ENCODE results near the gene FOXRED1. TPM values are rescaled to one million over a fixed set of nuclear protein-coding genes. Genes with fewer than 3 reads are reported as not detected.

The FOXRED1 gene
- total and polyA plus RNA-seq, 2 of the 4 experiments (the other 2 are of a cell fraction) = 15.1 to 28.3 TPM

- no peak overlapping the region for H2AK5ac ChIP-seq (ENCODE audit: low read depth, low read length)
- H3K9me1 ChIP-seq (ENCODE audit: insufficient read depth, low read length) = peaks cover 13% of the 10 kb centered on the region
- H2BK15ac ChIP-seq (ENCODE audit: low read depth, low read length) = no peak overlapping the region
- no peak overlapping the region for H2BK120ac ChIP-seq (ENCODE audit: low read depth, low read length)
- H3K18ac ChIP-seq (ENCODE audit: low read depth, low read length) = no peak overlapping the region
- no peak for TF ChIP-seq CHD1 (IDR thresholded peaks at IDR 0.05; ENCODE audit: low read depth, low read length)
- no peak for TF ChIP-seq POLR2A (IDR thresholded peaks at IDR 0.05; ENCODE audit: low read depth, low read length)
- TF ChIP-seq MAFK (IDR thresholded peaks at IDR 0.05; ENCODE audit: low read depth, low read length) = no peak
- no peak for TF ChIP-seq RAD21 (IDR thresholded peaks at IDR 0.05; ENCODE audit: low read length)
- TF ChIP-seq CTCF (conservative IDR thresholded peaks at IDR 0.05; ENCODE audit: low read depth, low read length) = no peak
- TF ChIP-seq NFE2L2 (IDR thresholded peaks at IDR 0.05; ENCODE audit: low read depth, low read length) = no peak
- no peak for TF ChIP-seq USF2 (IDR thresholded peaks at IDR 0.05; ENCODE audit: low read depth, low read length)
- TF ChIP-seq CEBPB (IDR thresholded peaks at IDR 0.05; ENCODE audit: low read depth, low read length) = no peak
- TF ChIP-seq, protein P1, sequence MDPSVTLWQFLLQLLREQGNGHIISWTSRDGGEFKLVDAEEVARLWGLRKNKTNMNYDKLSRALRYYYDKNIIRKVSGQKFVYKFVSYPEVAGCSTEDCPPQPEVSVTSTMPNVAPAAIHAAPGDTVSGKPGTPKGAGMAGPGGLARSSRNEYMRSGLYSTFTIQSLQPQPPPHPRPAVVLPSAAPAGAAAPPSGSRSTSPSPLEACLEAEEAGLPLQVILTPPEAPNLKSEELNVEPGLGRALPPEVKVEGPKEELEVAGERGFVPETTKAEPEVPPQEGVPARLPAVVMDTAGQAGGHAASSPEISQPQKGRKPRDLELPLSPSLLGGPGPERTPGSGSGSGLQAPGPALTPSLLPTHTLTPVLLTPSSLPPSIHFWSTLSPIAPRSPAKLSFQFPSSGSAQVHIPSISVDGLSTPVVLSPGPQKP (IDR thresholded peaks at IDR 0.05; ENCODE audit: borderline replicate concordance, low read depth, low read length) = no peak
- no peak for TF ChIP-seq SMC3 (IDR thresholded peaks at IDR 0.05; ENCODE audit: low read depth, low read length)
- no peak for TF ChIP-seq MXI1 (IDR thresholded peaks at IDR 0.05; ENCODE audit: borderline replicate concordance, low read depth, low read length)
- no peak for TF ChIP-seq RFX5 (IDR thresholded peaks at IDR 0.05; ENCODE audit: low read depth, low read length)
- TF ChIP-seq RCOR1 (IDR thresholded peaks at IDR 0.05; ENCODE audit: insufficient replicate concordance, low read length) = no peak
- TF ChIP-seq FOS (IDR thresholded peaks at IDR 0.05; ENCODE audit: low read depth, low read length) = no peak
- TF ChIP-seq MAZ (IDR thresholded peaks at IDR 0.05; ENCODE audit: borderline replicate concordance, low read depth, low read length) = no peak
- no peak for TF ChIP-seq BHLHE40 (IDR thresholded peaks at IDR 0.05; ENCODE audit: low read depth, low read length)
- no peak overlapping the region for H3K27ac ChIP-seq (ENCODE audit: insufficient read depth, low read length)
- H3K4me2 ChIP-seq (ENCODE audit: low read depth, low read length) = no peak overlapping the region
- WGBS, 2 experiments (ENCODE audit: extremely low coverage in 2 of 2, insufficient read length in 1 of 2) = no CpG with 5 or more reads among the region's 3 CpGs
- no peak overlapping the region for H2AFZ ChIP-seq (replicated peaks; ENCODE audit: low read length, poor library complexity)
- ChIA-PET POLR2A (ENCODE audit: unreplicated experiment) (no interaction called here), CTCF (no interaction called here)
- H2AK9ac ChIP-seq (replicated peaks; ENCODE audit: low read depth, low read length, poor library complexity) = no peak overlapping the region
- peaks cover 4 to 18% of the 10 kb centered on the region in 2 experiments; a peak in 3 of 4 replicates for H3K79me1 ChIP-seq (ENCODE audit: low read depth in 1 of 2, low read length in 2 of 2)
- dilution Hi-C loops (cut with HindIII; ENCODE audit: low sequenced_read_pairs, unreplicated experiment) (no loop called here), in situ Hi-C loops (cut with MboI; ENCODE audit: low sequenced_read_pairs) (loop anchor here (25.0 kb wide), 2 partner anchors 389 to 1014 kb away; no protein-coding TSS in a partner anchor), intact Hi-C loops (cut with micrococcal nuclease) (no loop called here)
- no peak overlapping the region for H3K14ac ChIP-seq (replicated peaks; ENCODE audit: low read depth, low read length)
- no peak overlapping the region for H3K4me3 ChIP-seq (ENCODE audit: insufficient read depth, low read depth, low read length)
- peaks cover 12% of the 10 kb centered on the region for H3K4me1 ChIP-seq (ENCODE audit: control insufficient read depth, insufficient read depth, low read length)
- H3K23ac ChIP-seq (ENCODE audit: low read depth, low read length) = no peak overlapping the region; the same call in 1 of the 2 replicates
- H2BK5ac ChIP-seq (ENCODE audit: low read depth, low read length, poor library complexity, severe bottlenecking) = no peak overlapping the region
- ATAC-seq (ENCODE audit: low read depth) (no peak), DNase-seq (no peak)
- no peak overlapping the region for H4K5ac ChIP-seq (ENCODE audit: low read depth, low read length)
- H4K8ac ChIP-seq (ENCODE audit: low read depth in 2 of 2, low read length in 2 of 2) = no peak overlapping the region
- no peaks in the 10 kb centered on the region for H3K9me3 ChIP-seq (ENCODE audit: control insufficient read depth, insufficient read depth, low read length)
- BruUV-seq (replicated peaks) = no TSS peak
- no peak overlapping the region for H3K56ac ChIP-seq (ENCODE audit: extremely low read depth, insufficient read depth, low read length)
- H4K20me1 ChIP-seq (ENCODE audit: insufficient read depth, low read length) = no peaks in the 10 kb centered on the region
- no peak overlapping the region for H2BK20ac ChIP-seq (ENCODE audit: low read depth, low read length)
- no peak overlapping the region for H3K4ac ChIP-seq (ENCODE audit: low read depth, low read length)
- H4K91ac ChIP-seq (ENCODE audit: insufficient read depth, low read depth, low read length) = no peak overlapping the region
- no peaks in the 10 kb centered on the region for H3K27me3 ChIP-seq (ENCODE audit: control insufficient read depth, insufficient read depth, low read length)
- no peak overlapping the region for H3K9ac ChIP-seq (ENCODE audit: low read depth, low read length)
- no peaks in the 10 kb centered on the region for H3K36me3 ChIP-seq (ENCODE audit: control insufficient read depth, insufficient read depth, low read length)
Measured at GRCh38 chr11:126322996-126323395, 54.0 kb downstream of the FOXRED1 start.

Data from IMR-90 (cell line).